ENCODE measurements around the gene NGDN.

The NGDN gene

DNA sequence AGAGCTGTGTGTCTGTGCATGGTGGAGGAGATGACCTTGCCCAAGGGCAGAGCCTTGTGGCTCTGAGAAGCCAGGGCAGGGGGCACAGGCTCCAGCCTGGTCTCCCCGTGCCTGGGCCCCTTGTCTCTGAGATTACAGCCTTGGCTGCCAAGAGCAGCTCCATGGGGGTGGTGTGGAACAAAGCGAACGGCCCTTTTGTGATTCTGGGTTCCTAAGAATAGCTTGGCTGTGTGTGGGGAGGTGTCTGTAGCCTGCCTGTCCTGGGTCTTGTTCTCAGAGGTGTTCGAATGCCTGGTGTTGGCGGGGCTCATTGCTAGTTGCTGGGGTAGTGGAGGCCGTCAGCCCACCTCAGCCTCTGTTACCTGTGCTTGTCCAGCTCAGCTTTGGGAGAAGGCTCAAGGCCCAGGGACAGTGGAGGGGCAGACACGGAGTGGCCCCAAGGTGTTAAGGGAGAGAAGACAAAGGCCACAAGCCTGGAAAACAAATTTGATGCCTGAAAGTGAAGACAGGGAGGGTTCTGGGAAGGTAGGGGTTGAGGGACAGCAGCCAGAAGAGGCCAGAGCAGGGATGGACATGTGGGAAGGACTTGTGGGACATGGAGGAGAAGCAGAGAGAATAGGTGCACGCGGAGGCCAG, 26.7 kb upstream of the NGDN start:
- H4K8ac ChIP-seq (ENCODE audit: low read depth, low read length): no peak overlapping the region
- no peak overlapping the region for H3K4me2 ChIP-seq (ENCODE audit: low read length)
- H3K36me3 ChIP-seq (ENCODE audit: control insufficient read depth in 1 of 2, insufficient read depth in 2 of 2, low read length in 2 of 2): no peaks in the 10 kb centered on the region
- H3K23ac ChIP-seq (ENCODE audit: low read length): no peak overlapping the region
- no peaks in the 10 kb centered on the region for H3K9me3 ChIP-seq (ENCODE audit: insufficient read depth, low read depth, low read length)
- no peak for DNase-seq
- H3K27me3 ChIP-seq (ENCODE audit: insufficient read depth, low read length): no peaks in the 10 kb centered on the region
- H4K12ac ChIP-seq (ENCODE audit: low read depth, low read length): no peak overlapping the region
- H3K4ac ChIP-seq (ENCODE audit: low read depth, low read length): no peak overlapping the region
- no peak overlapping the region for H2BK120ac ChIP-seq (ENCODE audit: insufficient read depth, low read length, poor library complexity)
- no peak overlapping the region for H4K91ac ChIP-seq (ENCODE audit: low read depth, low read length)
- no peak overlapping the region for H3K9ac ChIP-seq (ENCODE audit: low read length)
- no peak overlapping the region for H2BK12ac ChIP-seq (ENCODE audit: low read length)
- WGBS (ENCODE audit: extremely low coverage, insufficient coverage, insufficient read length): no CpG with 5 or more reads among the region's 9 CpGs
- no peak overlapping the region for H2AFZ ChIP-seq (ENCODE audit: insufficient read depth, low read length, poor library complexity)
- no peak overlapping the region for H2AK5ac ChIP-seq (ENCODE audit: low read length)
- no peak overlapping the region for H3K14ac ChIP-seq (ENCODE audit: low read length)
- no peaks in the 10 kb centered on the region for H3K79me2 ChIP-seq (ENCODE audit: control insufficient read depth, insufficient read depth, low read length, poor library complexity)
- H3K27ac ChIP-seq (ENCODE audit: low read depth, low read length): no peak overlapping the region
- H3K4me3 ChIP-seq (ENCODE audit: low read depth, low read length): no peak overlapping the region
- no peaks in the 10 kb centered on the region for H3K4me1 ChIP-seq (ENCODE audit: control insufficient read depth in 1 of 2, insufficient read depth in 2 of 2, low read length in 2 of 2)
- no peak overlapping the region for H3K18ac ChIP-seq (ENCODE audit: low read length)
- no peaks in the 10 kb centered on the region for H3K79me1 ChIP-seq (ENCODE audit: low read length)
- H2BK5ac ChIP-seq (ENCODE audit: low read depth, low read length, poor library complexity): no peak overlapping the region

DNA sequence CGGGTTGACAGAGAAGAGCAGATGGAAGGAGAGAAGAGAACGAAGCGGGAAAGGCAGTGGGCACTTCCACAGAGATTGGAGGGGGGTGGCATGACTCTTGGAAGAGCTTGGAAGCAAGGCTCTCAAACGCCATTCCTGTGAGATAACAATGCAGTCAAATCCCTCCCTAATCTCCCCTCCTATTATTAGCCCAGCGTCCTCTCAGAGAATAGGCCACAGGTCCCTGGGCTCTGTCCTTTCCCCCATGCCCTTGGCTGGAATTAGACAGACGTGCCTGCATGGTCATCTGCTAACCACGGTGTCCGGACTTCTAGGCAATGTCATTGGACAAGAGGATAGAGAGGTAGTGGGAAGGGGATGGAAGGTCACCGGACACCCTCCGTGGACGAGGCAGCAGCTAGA, 26.1 kb upstream of the NGDN start:
- H3K36me3 ChIP-seq (ENCODE audit: control insufficient read depth in 1 of 2, insufficient read depth in 2 of 2, low read length in 2 of 2): no peaks in the 10 kb centered on the region
- H4K91ac ChIP-seq (ENCODE audit: low read depth, low read length): no peak overlapping the region
- no peak overlapping the region for H3K18ac ChIP-seq (ENCODE audit: low read length)
- H3K4ac ChIP-seq (ENCODE audit: low read depth, low read length): no peak overlapping the region
- no peak overlapping the region for H3K14ac ChIP-seq (ENCODE audit: low read length)
- H3K4me2 ChIP-seq (ENCODE audit: low read length): no peak overlapping the region
- DNase-seq: no peak
- H3K23ac ChIP-seq (ENCODE audit: low read length): no peak overlapping the region
- no peak overlapping the region for H3K4me3 ChIP-seq (ENCODE audit: low read depth, low read length)
- no peak overlapping the region for H4K8ac ChIP-seq (ENCODE audit: low read depth, low read length)
- no peaks in the 10 kb centered on the region for H3K79me2 ChIP-seq (ENCODE audit: control insufficient read depth, insufficient read depth, low read length, poor library complexity)
- H2BK5ac ChIP-seq (ENCODE audit: low read depth, low read length, poor library complexity): no peak overlapping the region
- no peak overlapping the region for H2BK12ac ChIP-seq (ENCODE audit: low read length)
- no peaks in the 10 kb centered on the region for H3K27me3 ChIP-seq (ENCODE audit: insufficient read depth, low read length)
- H3K4me1 ChIP-seq (ENCODE audit: control insufficient read depth in 1 of 2, insufficient read depth in 2 of 2, low read length in 2 of 2): no peaks in the 10 kb centered on the region
- H2AFZ ChIP-seq (ENCODE audit: insufficient read depth, low read length, poor library complexity): no peak overlapping the region
- no CpG with 5 or more reads among the region's 11 CpGs for WGBS (ENCODE audit: extremely low coverage, insufficient coverage, insufficient read length)
- H2BK120ac ChIP-seq (ENCODE audit: insufficient read depth, low read length, poor library complexity): no peak overlapping the region
- no peak overlapping the region for H3K27ac ChIP-seq (ENCODE audit: low read depth, low read length)
- no peaks in the 10 kb centered on the region for H3K9me3 ChIP-seq (ENCODE audit: insufficient read depth, low read depth, low read length)
- H3K79me1 ChIP-seq (ENCODE audit: low read length): no peaks in the 10 kb centered on the region
- H3K9ac ChIP-seq (ENCODE audit: low read length): no peak overlapping the region
- H4K12ac ChIP-seq (ENCODE audit: low read depth, low read length): no peak overlapping the region
- no peak overlapping the region for H2AK5ac ChIP-seq (ENCODE audit: low read length)

DNA sequence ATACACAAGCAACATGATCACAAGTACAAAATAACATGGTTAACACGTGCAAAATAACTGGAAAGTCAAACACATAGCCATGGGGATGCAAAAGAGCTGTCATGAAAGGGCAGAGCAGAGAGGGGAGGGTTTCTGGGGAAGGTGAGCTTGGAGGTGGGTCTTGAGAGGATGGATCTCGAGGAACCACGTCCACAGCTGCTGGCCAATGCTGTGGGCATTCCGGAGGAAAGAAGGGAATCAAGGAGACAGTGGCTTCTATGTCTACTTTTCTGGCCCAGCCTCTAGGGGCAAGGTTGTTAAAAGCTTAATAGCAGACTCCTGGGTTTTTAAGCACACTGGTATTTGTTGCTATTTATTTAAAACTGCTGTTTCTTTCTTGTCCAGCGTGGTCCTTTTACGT, 25.6 kb upstream of the NGDN start:
- DNase-seq: no peak
- H3K9ac ChIP-seq (ENCODE audit: low read length): no peak overlapping the region
- no peak overlapping the region for H3K14ac ChIP-seq (ENCODE audit: low read length)
- H3K36me3 ChIP-seq (ENCODE audit: control insufficient read depth in 1 of 2, insufficient read depth in 2 of 2, low read length in 2 of 2): no peaks in the 10 kb centered on the region
- no peak overlapping the region for H3K4me3 ChIP-seq (ENCODE audit: low read depth, low read length)
- H3K4me1 ChIP-seq (ENCODE audit: control insufficient read depth in 1 of 2, insufficient read depth in 2 of 2, low read length in 2 of 2): no peaks in the 10 kb centered on the region
- no peak overlapping the region for H2AK5ac ChIP-seq (ENCODE audit: low read length)
- H3K18ac ChIP-seq (ENCODE audit: low read length): no peak overlapping the region
- H3K27ac ChIP-seq (ENCODE audit: low read depth, low read length): no peak overlapping the region
- no peak overlapping the region for H4K8ac ChIP-seq (ENCODE audit: low read depth, low read length)
- H3K79me1 ChIP-seq (ENCODE audit: low read length): no peaks in the 10 kb centered on the region
- H4K12ac ChIP-seq (ENCODE audit: low read depth, low read length): no peak overlapping the region
- H2BK120ac ChIP-seq (ENCODE audit: insufficient read depth, low read length, poor library complexity): no peak overlapping the region
- no peak overlapping the region for H2AFZ ChIP-seq (ENCODE audit: insufficient read depth, low read length, poor library complexity)
- H2BK12ac ChIP-seq (ENCODE audit: low read length): no peak overlapping the region
- WGBS (ENCODE audit: extremely low coverage, insufficient coverage, insufficient read length): no CpG with 5 or more reads among the region's 6 CpGs
- H3K4ac ChIP-seq (ENCODE audit: low read depth, low read length): no peak overlapping the region
- H3K23ac ChIP-seq (ENCODE audit: low read length): no peak overlapping the region
- no peaks in the 10 kb centered on the region for H3K79me2 ChIP-seq (ENCODE audit: control insufficient read depth, insufficient read depth, low read length, poor library complexity)
- H3K27me3 ChIP-seq (ENCODE audit: insufficient read depth, low read length): no peaks in the 10 kb centered on the region
- H3K9me3 ChIP-seq (ENCODE audit: insufficient read depth, low read depth, low read length): no peaks in the 10 kb centered on the region
- no peak overlapping the region for H2BK5ac ChIP-seq (ENCODE audit: low read depth, low read length, poor library complexity)
- no peak overlapping the region for H4K91ac ChIP-seq (ENCODE audit: low read depth, low read length)
- H3K4me2 ChIP-seq (ENCODE audit: low read length): no peak overlapping the region

DNA sequence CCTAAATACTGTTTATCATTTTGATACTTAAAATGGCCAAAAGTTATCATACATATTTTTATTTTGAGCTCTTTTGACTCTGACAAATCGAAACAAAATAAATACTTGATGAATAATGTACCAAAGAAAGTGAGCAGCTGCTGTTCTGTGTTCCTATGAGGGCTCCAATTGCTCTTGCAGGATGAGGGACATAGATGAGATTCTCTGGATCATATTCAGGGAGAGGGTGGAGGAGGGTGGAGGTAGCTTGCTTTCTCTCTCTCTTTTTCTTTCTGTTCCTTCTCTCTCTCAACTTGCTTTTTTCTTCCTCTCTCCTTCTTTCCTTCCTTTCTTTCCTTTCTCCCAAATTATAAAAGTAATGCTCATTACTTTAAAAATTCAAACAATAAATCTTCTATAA, 25.2 kb upstream of the NGDN start:
- Histone ChIP-seq H2BK12ac (ENCODE audit: low read length) (no peak overlapping the region), H2BK5ac (ENCODE audit: low read depth, low read length, poor library complexity) (no peak overlapping the region), H3K4me1 (ENCODE audit: control insufficient read depth in 1 of 2, insufficient read depth in 2 of 2, low read length in 2 of 2) (no peaks in the 10 kb centered on the region), H3K23ac (ENCODE audit: low read length) (no peak overlapping the region), H3K18ac (ENCODE audit: low read length) (no peak overlapping the region), H3K79me2 (ENCODE audit: control insufficient read depth, insufficient read depth, low read length, poor library complexity) (no peaks in the 10 kb centered on the region), H3K14ac (ENCODE audit: low read length) (no peak overlapping the region), H4K91ac (ENCODE audit: low read depth, low read length) (no peak overlapping the region), H4K12ac (ENCODE audit: low read depth, low read length) (no peak overlapping the region), H4K8ac (ENCODE audit: low read depth, low read length) (no peak overlapping the region), H3K79me1 (ENCODE audit: low read length) (no peaks in the 10 kb centered on the region), H3K36me3 (ENCODE audit: control insufficient read depth in 1 of 2, insufficient read depth in 2 of 2, low read length in 2 of 2) (no peaks in the 10 kb centered on the region), H2AFZ (ENCODE audit: insufficient read depth, low read length, poor library complexity) (no peak overlapping the region), H3K4me2 (ENCODE audit: low read length) (no peak overlapping the region), H3K9me3 (ENCODE audit: insufficient read depth, low read depth, low read length) (no peaks in the 10 kb centered on the region), H2AK5ac (ENCODE audit: low read length) (no peak overlapping the region), H3K27me3 (ENCODE audit: insufficient read depth, low read length) (no peaks in the 10 kb centered on the region), H3K4ac (ENCODE audit: low read depth, low read length) (no peak overlapping the region), H3K4me3 (ENCODE audit: low read depth, low read length) (no peak overlapping the region), H3K27ac (ENCODE audit: low read depth, low read length) (no peak overlapping the region), H3K9ac (ENCODE audit: low read length) (no peak overlapping the region), H2BK120ac (ENCODE audit: insufficient read depth, low read length, poor library complexity) (no peak overlapping the region)
- DNase-seq: no peak
- WGBS (ENCODE audit: extremely low coverage, insufficient coverage, insufficient read length): no CpG with 5 or more reads among the region's 1 CpG
